ENCODE data around the gene ALDH1L1.

The ALDH1L1 gene

GRCh38 chr3:126158912-126159454 is 21.4 kb downstream of the ALDH1L1 start:
- Histone ChIP-seq H3K4me3 (ENCODE audit: low read length) (no peak overlapping the region), H3K9ac (ENCODE audit: low read length) (no peak overlapping the region), H3K9me3 (ENCODE audit: control insufficient read depth, low read length) (no peaks in the 10 kb centered on the region), H3K36me3 (ENCODE audit: control insufficient read depth, insufficient read depth, low read length) (no peaks in the 10 kb centered on the region), H3K27me3 (ENCODE audit: control insufficient read depth, insufficient read depth, low read length) (no peaks in the 10 kb centered on the region), H3K4me1 (ENCODE audit: control insufficient read depth, insufficient read depth, low read length) (no peaks in the 10 kb centered on the region)

- Histone ChIP-seq H3K9ac (ENCODE audit: low read length) (no peak overlapping the region), H3K4me3 (ENCODE audit: low read length) (no peak overlapping the region)
Measured at GRCh38 chr3:126158016-126158911, 22.1 kb downstream of the ALDH1L1 start.

GRCh38 chr3:126157083-126157768 is 23.2 kb downstream of the ALDH1L1 start:
- Histone ChIP-seq H3K27me3 (ENCODE audit: control insufficient read depth, insufficient read depth, low read length) (no peaks in the 10 kb centered on the region), H3K9ac (ENCODE audit: low read length) (no peak overlapping the region), H3K36me3 (ENCODE audit: control insufficient read depth, insufficient read depth, low read length) (no peaks in the 10 kb centered on the region), H3K9me3 (ENCODE audit: control insufficient read depth, low read length) (no peaks in the 10 kb centered on the region), H3K4me3 (ENCODE audit: low read length) (no peak overlapping the region), H3K4me1 (ENCODE audit: control insufficient read depth, insufficient read depth, low read length) (no peaks in the 10 kb centered on the region)

More at GRCh38 chr3:126158016-126158911, 22.1 kb downstream of the ALDH1L1 start:
- Histone ChIP-seq H3K36me3 (ENCODE audit: control insufficient read depth, insufficient read depth, low read length) (no peaks in the 10 kb centered on the region), H3K27me3 (ENCODE audit: control insufficient read depth, insufficient read depth, low read length) (no peaks in the 10 kb centered on the region), H3K4me1 (ENCODE audit: control insufficient read depth, insufficient read depth, low read length) (no peaks in the 10 kb centered on the region), H3K9me3 (ENCODE audit: control insufficient read depth, low read length) (no peaks in the 10 kb centered on the region)

GRCh38 chr3:126156468-126156867 is 23.9 kb downstream of the ALDH1L1 start:
- H3K27me3 ChIP-seq (ENCODE audit: control insufficient read depth, insufficient read depth, low read length) = no peaks in the 10 kb centered on the region
- H3K9me3 ChIP-seq (ENCODE audit: control insufficient read depth, low read length) = no peaks in the 10 kb centered on the region
- H3K4me1 ChIP-seq (ENCODE audit: control insufficient read depth, insufficient read depth, low read length) = no peaks in the 10 kb centered on the region
- H3K36me3 ChIP-seq (ENCODE audit: control insufficient read depth, insufficient read depth, low read length) = no peaks in the 10 kb centered on the region
- H3K4me3 ChIP-seq (ENCODE audit: low read length) = no peak overlapping the region
- no peak overlapping the region for H3K9ac ChIP-seq (ENCODE audit: low read length)

GRCh38 chr3:126155819-126156218 is 24.6 kb downstream of the ALDH1L1 start:
- no peaks in the 10 kb centered on the region for H3K36me3 ChIP-seq (ENCODE audit: control insufficient read depth, insufficient read depth, low read length)
- no peaks in the 10 kb centered on the region for H3K9me3 ChIP-seq (ENCODE audit: control insufficient read depth, low read length)
- no peaks in the 10 kb centered on the region for H3K27me3 ChIP-seq (ENCODE audit: control insufficient read depth, insufficient read depth, low read length)
- H3K4me1 ChIP-seq (ENCODE audit: control insufficient read depth, insufficient read depth, low read length) = no peaks in the 10 kb centered on the region
- no peak overlapping the region for H3K4me3 ChIP-seq (ENCODE audit: low read length)
- H3K9ac ChIP-seq (ENCODE audit: low read length) = no peak overlapping the region

GRCh38 chr3:126155280-126155640 is 25.1 kb downstream of the ALDH1L1 start:
- Histone ChIP-seq H3K4me1 (ENCODE audit: control insufficient read depth, insufficient read depth, low read length) (no peaks in the 10 kb centered on the region), H3K4me3 (ENCODE audit: low read length) (no peak overlapping the region), H3K27me3 (ENCODE audit: control insufficient read depth, insufficient read depth, low read length) (no peaks in the 10 kb centered on the region), H3K9me3 (ENCODE audit: control insufficient read depth, low read length) (no peaks in the 10 kb centered on the region), H3K9ac (ENCODE audit: low read length) (no peak overlapping the region), H3K36me3 (ENCODE audit: control insufficient read depth, insufficient read depth, low read length) (no peaks in the 10 kb centered on the region)

- Histone ChIP-seq H3K36me3 (ENCODE audit: control insufficient read depth, insufficient read depth, low read length) (no peaks in the 10 kb centered on the region), H3K4me3 (ENCODE audit: low read length) (no peak overlapping the region), H3K9ac (ENCODE audit: low read length) (no peak overlapping the region), H3K4me1 (ENCODE audit: control insufficient read depth, insufficient read depth, low read length) (no peaks in the 10 kb centered on the region), H3K9me3 (ENCODE audit: control insufficient read depth, low read length) (no peaks in the 10 kb centered on the region), H3K27me3 (ENCODE audit: control insufficient read depth, insufficient read depth, low read length) (no peaks in the 10 kb centered on the region)
Measured at GRCh38 chr3:126154391-126155279, 25.8 kb downstream of the ALDH1L1 start.

- no peaks in the 10 kb centered on the region for H3K36me3 ChIP-seq (ENCODE audit: control insufficient read depth, insufficient read depth, low read length)
Measured at GRCh38 chr3:126153695-126154360, 26.6 kb downstream of the ALDH1L1 start.

GRCh38 chr3:126152901-126153694 is 27.3 kb downstream of the ALDH1L1 start:
- Histone ChIP-seq H3K9ac (ENCODE audit: low read length) (no peak overlapping the region), H3K4me3 (ENCODE audit: low read length) (no peak overlapping the region), H3K36me3 (ENCODE audit: control insufficient read depth, insufficient read depth, low read length) (no peaks in the 10 kb centered on the region), H3K4me1 (ENCODE audit: control insufficient read depth, insufficient read depth, low read length) (no peaks in the 10 kb centered on the region), H3K27me3 (ENCODE audit: control insufficient read depth, insufficient read depth, low read length) (no peaks in the 10 kb centered on the region), H3K9me3 (ENCODE audit: control insufficient read depth, low read length) (no peaks in the 10 kb centered on the region)

More at GRCh38 chr3:126153695-126154360, 26.6 kb downstream of the ALDH1L1 start:
- Histone ChIP-seq H3K9ac (ENCODE audit: low read length) (no peak overlapping the region), H3K4me3 (ENCODE audit: low read length) (no peak overlapping the region), H3K9me3 (ENCODE audit: control insufficient read depth, low read length) (no peaks in the 10 kb centered on the region), H3K4me1 (ENCODE audit: control insufficient read depth, insufficient read depth, low read length) (no peaks in the 10 kb centered on the region), H3K27me3 (ENCODE audit: control insufficient read depth, insufficient read depth, low read length) (no peaks in the 10 kb centered on the region)

GRCh38 chr3:126152458-126152857 is 27.9 kb downstream of the ALDH1L1 start:
- Histone ChIP-seq H3K36me3 (ENCODE audit: control insufficient read depth, insufficient read depth, low read length) (no peaks in the 10 kb centered on the region), H3K4me3 (ENCODE audit: low read length) (no peak overlapping the region), H3K9me3 (ENCODE audit: control insufficient read depth, low read length) (no peaks in the 10 kb centered on the region), H3K27me3 (ENCODE audit: control insufficient read depth, insufficient read depth, low read length) (no peaks in the 10 kb centered on the region), H3K4me1 (ENCODE audit: control insufficient read depth, insufficient read depth, low read length) (no peaks in the 10 kb centered on the region), H3K9ac (ENCODE audit: low read length) (no peak overlapping the region)

Data from mucosa of stomach (tissue), 1 donor.